ENCODE results near the gene FREM3.

Gene FREM3

GRCh38 chr4:143667461-143667860 lies 33.0 kb downstream of the FREM3 start:
- no peak for DNase-seq (ENCODE audit: low read depth in 2 of 2)

GRCh38 chr4:143658336-143658735 lies 42.1 kb downstream of the FREM3 start:
- DNase-seq (ENCODE audit: low read depth in 2 of 2) = no peak

GRCh38 chr4:143654571-143654970 lies 45.9 kb downstream of the FREM3 start:
- DNase-seq (ENCODE audit: low read depth in 2 of 2) = no peak

- no peak for DNase-seq (ENCODE audit: low read depth in 2 of 2)
Measured at GRCh38 chr4:143653031-143653430, 47.4 kb downstream of the FREM3 start.

- DNase-seq (ENCODE audit: low read depth in 2 of 2) = no peak
Measured at GRCh38 chr4:143643399-143643798, 57.1 kb downstream of the FREM3 start.

GRCh38 chr4:143642611-143643010 lies 57.9 kb downstream of the FREM3 start:
- no peak for DNase-seq (ENCODE audit: low read depth in 2 of 2)

GRCh38 chr4:143641361-143641760 lies 59.1 kb downstream of the FREM3 start:
- no peak for DNase-seq (ENCODE audit: low read depth in 2 of 2)

- DNase-seq (ENCODE audit: low read depth in 2 of 2) = no peak
Measured at GRCh38 chr4:143634763-143635162, 65.7 kb downstream of the FREM3 start.

- no peak for DNase-seq (ENCODE audit: low read depth in 2 of 2)
Measured at GRCh38 chr4:143633833-143634232, 66.6 kb downstream of the FREM3 start.

- DNase-seq (ENCODE audit: low read depth in 2 of 2) = no peak
Measured at GRCh38 chr4:143626134-143626911, 74.2 kb downstream of the FREM3 start.

GRCh38 chr4:143625632-143626031 lies 74.8 kb downstream of the FREM3 start:
- no peak for DNase-seq (ENCODE audit: low read depth in 2 of 2)

- DNase-seq (ENCODE audit: low read depth in 2 of 2) = no peak
Measured at GRCh38 chr4:143623896-143624295, 76.6 kb downstream of the FREM3 start.

GRCh38 chr4:143618811-143619210 lies 81.7 kb downstream of the FREM3 start:
- no peak for DNase-seq (ENCODE audit: low read depth in 2 of 2)

- DNase-seq (ENCODE audit: low read depth in 2 of 2) = no peak
Measured at GRCh38 chr4:143617994-143618679, 82.3 kb downstream of the FREM3 start.

- DNase-seq (ENCODE audit: low read depth in 2 of 2) = no peak
Measured at GRCh38 chr4:143616771-143617170, 83.7 kb downstream of the FREM3 start.

GRCh38 chr4:143609492-143609891 lies 91.0 kb downstream of the FREM3 start:
- DNase-seq (ENCODE audit: low read depth in 2 of 2) = no peak

- no peak for DNase-seq (ENCODE audit: low read depth in 2 of 2)
Measured at GRCh38 chr4:143606480-143606879, 94.0 kb downstream of the FREM3 start.

- DNase-seq (ENCODE audit: low read depth in 2 of 2) = no peak
Measured at GRCh38 chr4:143599827-143600226, 100.6 kb downstream of the FREM3 start.

GRCh38 chr4:143598816-143599215 lies 101.7 kb downstream of the FREM3 start:
- no peak for DNase-seq (ENCODE audit: low read depth in 2 of 2)

- DNase-seq (ENCODE audit: low read depth in 2 of 2) = no peak
Measured at GRCh38 chr4:143597276-143597675, 103.2 kb downstream of the FREM3 start.

GRCh38 chr4:143587703-143588102 lies 112.8 kb downstream of the FREM3 start:
- no peak for DNase-seq (ENCODE audit: low read depth in 2 of 2)

GRCh38 chr4:143586080-143586479 lies 114.4 kb downstream of the FREM3 start:
- no peak for DNase-seq (ENCODE audit: low read depth in 2 of 2)

GRCh38 chr4:143585548-143585947 lies 114.9 kb downstream of the FREM3 start:
- no peak for DNase-seq (ENCODE audit: low read depth in 2 of 2)
